Gastrocnemius medialis (tissue), 4 donors: Measurements from ENCODE around the gene GABRR2.

ENCODE experiments used
- POLR2A ChIP-seq, 2 donors: fragments of 450-650 bp; IDR thresholded peaks; one replicate each; pipeline ENCODE4 v1.6.1; 2017; ENCODE audit warnings: antibody characterized with exemption in 2 of 2, mild to moderate bottlenecking in 2 of 2, moderate library complexity in 2 of 2
- TF ChIP-seq, protein P1 (sequence below), 5 experiments: fragments of 450-650 bp in 3 of 5; fragments of 200-600 bp in 2 of 5; sonication (generic) in 2 of 5; IDR thresholded peaks in 4 of 5; conservative IDR thresholded peaks in 1 of 5; 1 replicate in 4 of 5; 2 replicates in 1 of 5; pipeline ENCODE4 v1.5.1; 2016 to 2019; ENCODE audit warnings: antibody characterized with exemption in 5 of 5, mild to moderate bottlenecking in 3 of 5, moderate library complexity in 3 of 5

GRCh38 chr6:89347825-89348224 is 32.7 kb upstream of the GABRR2 start:
- TF ChIP-seq, protein P1, sequence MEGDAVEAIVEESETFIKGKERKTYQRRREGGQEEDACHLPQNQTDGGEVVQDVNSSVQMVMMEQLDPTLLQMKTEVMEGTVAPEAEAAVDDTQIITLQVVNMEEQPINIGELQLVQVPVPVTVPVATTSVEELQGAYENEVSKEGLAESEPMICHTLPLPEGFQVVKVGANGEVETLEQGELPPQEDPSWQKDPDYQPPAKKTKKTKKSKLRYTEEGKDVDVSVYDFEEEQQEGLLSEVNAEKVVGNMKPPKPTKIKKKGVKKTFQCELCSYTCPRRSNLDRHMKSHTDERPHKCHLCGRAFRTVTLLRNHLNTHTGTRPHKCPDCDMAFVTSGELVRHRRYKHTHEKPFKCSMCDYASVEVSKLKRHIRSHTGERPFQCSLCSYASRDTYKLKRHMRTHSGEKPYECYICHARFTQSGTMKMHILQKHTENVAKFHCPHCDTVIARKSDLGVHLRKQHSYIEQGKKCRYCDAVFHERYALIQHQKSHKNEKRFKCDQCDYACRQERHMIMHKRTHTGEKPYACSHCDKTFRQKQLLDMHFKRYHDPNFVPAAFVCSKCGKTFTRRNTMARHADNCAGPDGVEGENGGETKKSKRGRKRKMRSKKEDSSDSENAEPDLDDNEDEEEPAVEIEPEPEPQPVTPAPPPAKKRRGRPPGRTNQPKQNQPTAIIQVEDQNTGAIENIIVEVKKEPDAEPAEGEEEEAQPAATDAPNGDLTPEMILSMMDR (IDR thresholded peaks at IDR 0.05 in 4 of 5, conservative IDR thresholded peaks at IDR 0.05 in 1 of 5): no peak
- no peak for TF ChIP-seq POLR2A (IDR thresholded peaks at IDR 0.05)
